Caco-2 (cell line): Measurements from ENCODE around the gene WDR6. TPM values are rescaled to one million over a fixed set of nuclear protein-coding genes. Genes with fewer than 3 reads are reported as not detected.

Experiments
- BruUV-seq: library from RNA; stranded (reverse); fragments of 400-500 nt; replicated peaks from 2 replicates; lab custom pipeline; 2021; lab: Mats Ljungman, UMichigan
- CTCF ChIA-PET: fragments of 300-600 bp; sonication (Branson Sonifier 250); formaldehyde crosslinking; loops from one replicate; lab custom pipeline; 2022; ENCODE audit warnings: antibody characterized with exemption; lab: Charles Lee
- POLR2A ChIA-PET: fragments of 300-600 bp; sonication (Branson Sonifier 250); formaldehyde crosslinking; loops from one replicate; lab custom pipeline; 2022; ENCODE audit warnings: antibody characterized with exemption; lab: Charles Lee
- DNase-seq, 2 experiments: peaks; one replicate each; pipeline versions ENCODE4 v3.0.0 to v3.0.0-alpha.2; 2020 to 2022
- H3K27me3 ChIP-seq: replicated peaks from 2 replicates; pipeline ENCODE4 v1.6.0; 2011; ENCODE audit warnings: low read length; ENCODE audit not compliant: control insufficient read depth, insufficient read depth
- H3K36me3 ChIP-seq: 2 replicates; pipeline ENCODE4 v1.5.1; 2011; ENCODE audit warnings: low read length; ENCODE audit not compliant: control insufficient read depth, insufficient read depth
- H3K4me1 ChIP-seq: fragments of 250-450 bp; sonication (Bioruptor Pico); 2 replicates; pipeline ENCODE4 v1.5.1; 2020; ENCODE audit warnings: mild to moderate bottlenecking
- H3K4me3 ChIP-seq: 2 replicates; pipeline ENCODE4 v1.5.1; 2011; ENCODE audit warnings: low read depth, mild to moderate bottlenecking, control low read depth, low read length
- H3K9me3 ChIP-seq: fragments of 250-450 bp; sonication (Bioruptor Pico); 2 replicates; pipeline ENCODE4 v1.5.1; 2020; ENCODE audit warnings: mild to moderate bottlenecking, moderate library complexity
- H3K27ac Mint-ChIP-seq: one replicate; pipeline ENCODE4 v1.8.0; 2022; ENCODE audit warnings: mixed read lengths; ENCODE audit not compliant: unreplicated experiment
- H3K27me3 Mint-ChIP-seq: one replicate; pipeline ENCODE4 v1.8.0; 2022; ENCODE audit warnings: mixed read lengths; ENCODE audit not compliant: insufficient read depth, unreplicated experiment
- H3K36me3 Mint-ChIP-seq: one replicate; pipeline ENCODE4 v1.8.0; 2022; ENCODE audit warnings: mild to moderate bottlenecking, mixed read lengths; ENCODE audit not compliant: insufficient read depth, unreplicated experiment
- H3K4me1 Mint-ChIP-seq: one replicate; pipeline ENCODE4 v1.8.0; 2022; ENCODE audit warnings: low read depth, mixed read lengths; ENCODE audit not compliant: unreplicated experiment
- H3K4me3 Mint-ChIP-seq: one replicate; pipeline ENCODE4 v1.8.0; 2022; ENCODE audit warnings: mild to moderate bottlenecking, moderate library complexity, mixed read lengths; ENCODE audit not compliant: unreplicated experiment
- H3K9me3 Mint-ChIP-seq: one replicate; pipeline ENCODE4 v1.8.0; 2022; ENCODE audit warnings: mixed read lengths; ENCODE audit not compliant: unreplicated experiment
- CTCF ChIP-seq, 2 experiments: fragments of 200-600 bp in 1 of 2; IDR thresholded peaks; 1 replicate in 1 of 2; 2 replicates in 1 of 2; pipeline versions ENCODE4 v1.5.1 to v1.8.0; 2011 to 2022; ENCODE audit warnings: antibody characterized with exemption in 1 of 2, control low read depth in 1 of 2, inconsistent platforms in 1 of 2, low read depth in 1 of 2, low read length in 1 of 2, mild to moderate bottlenecking in 1 of 2, moderate library complexity in 1 of 2; ENCODE audit not compliant: insufficient read depth in 1 of 2, severe bottlenecking in 1 of 2, unreplicated experiment in 1 of 2
- intact Hi-C: fragments of 100-400 bp; cut with micrococcal nuclease; formaldehyde crosslinking; loops from one replicate; pipeline ENCODE4 v1.10.0; 2022; ENCODE audit not compliant: unreplicated experiment
- total RNA-seq: library from RNA; stranded (reverse); gene quantifications from 2 replicates; pipeline ENCODE4 v1.2.3, GENCODE V29; 2022

WDR6 gene
- total RNA-seq, 1 experiment from 2014 or later: 184 TPM

GRCh38 chr3:49024449-49024848, 17.3 kb downstream of the WDR6 start:
- Mint-ChIP-seq H3K36me3 (peaks cover 88% of the 10 kb centered on the region), H3K4me3 (peak overlapping the region; percentile 88), H3K9me3 (no peaks in the 10 kb centered on the region), H3K4me1 (peaks cover 17% of the 10 kb centered on the region), H3K27me3 (no peaks in the 10 kb centered on the region), H3K27ac (no peak overlapping the region)
- no peaks in the 10 kb centered on the region for H3K27me3 ChIP-seq
- intact Hi-C loops: loop anchor here (10.0 kb wide), 1 partner anchor 130 kb away; no protein-coding TSS in a partner anchor
- POLR2A ChIA-PET: interaction anchor here (1.4 to 4.4 kb wide), 2 partner anchors 17 to 69 kb away, joined by 6 to 92 read pairs; partner anchors contain the start of genes QRICH1 and WDR6
- H3K9me3 ChIP-seq: no peaks in the 10 kb centered on the region
- BruUV-seq: no TSS peak
- no peak overlapping the region for H3K4me3 ChIP-seq
- no peak for DNase-seq
- peaks cover 15% of the 10 kb centered on the region for H3K4me1 ChIP-seq
- no peak for TF ChIP-seq CTCF (IDR thresholded peaks at IDR 0.05; ENCODE audit: insufficient read depth in 1 of 2, low read depth in 1 of 2, low read length in 1 of 2, severe bottlenecking in 1 of 2, unreplicated experiment in 1 of 2)
- CTCF ChIA-PET: interaction anchor here (0.6 kb wide), 1 partner anchor 147 kb away, joined by 3 read pairs; the partner anchor contains the start of gene KLHDC8B
- peaks cover 5% of the 10 kb centered on the region for H3K36me3 ChIP-seq

GRCh38 chr3:49025005-49025792, 18.0 kb downstream of the WDR6 start:
- no peaks in the 10 kb centered on the region for H3K9me3 Mint-ChIP-seq
- ChIA-PET POLR2A (interaction anchor here (1.4 kb wide), 1 partner anchor 69 kb away, joined by 6 read pairs; the partner anchor contains the start of gene QRICH1), CTCF (interaction anchor here (0.6 kb wide), 1 partner anchor 146 kb away, joined by 3 read pairs; the partner anchor contains the start of gene KLHDC8B)
- peaks cover 15% of the 10 kb centered on the region for H3K4me1 ChIP-seq
- no peak for TF ChIP-seq CTCF (IDR thresholded peaks at IDR 0.05; ENCODE audit: insufficient read depth in 1 of 2, low read depth in 1 of 2, low read length in 1 of 2, severe bottlenecking in 1 of 2, unreplicated experiment in 1 of 2)
- intact Hi-C loops: loop anchor here (10.0 kb wide), 1 partner anchor 130 kb away; no protein-coding TSS in a partner anchor
- peaks cover 21% of the 10 kb centered on the region for H3K4me1 Mint-ChIP-seq
- H3K4me3 Mint-ChIP-seq: no peak overlapping the region
- H3K27me3 Mint-ChIP-seq: no peaks in the 10 kb centered on the region
- H3K36me3 Mint-ChIP-seq: peaks cover 89% of the 10 kb centered on the region
- no peak for DNase-seq
- no TSS peak for BruUV-seq
- H3K27ac Mint-ChIP-seq: no peak overlapping the region
- no peak overlapping the region for H3K4me3 ChIP-seq
- no peaks in the 10 kb centered on the region for H3K9me3 ChIP-seq
- H3K27me3 ChIP-seq: no peaks in the 10 kb centered on the region
- peaks cover 5% of the 10 kb centered on the region for H3K36me3 ChIP-seq

- H3K4me3 Mint-ChIP-seq: no peak overlapping the region
- no peaks in the 10 kb centered on the region for H3K27me3 Mint-ChIP-seq
- CTCF ChIA-PET: no interaction called here
- H3K4me1 Mint-ChIP-seq: peaks cover 21% of the 10 kb centered on the region
- no peak for DNase-seq
- H3K36me3 ChIP-seq: peaks cover 5% of the 10 kb centered on the region
- intact Hi-C loops: loop anchor here (10.0 kb wide), 1 partner anchor 129 kb away; no protein-coding TSS in a partner anchor
- no peak overlapping the region for H3K27ac Mint-ChIP-seq
- H3K27me3 ChIP-seq: no peaks in the 10 kb centered on the region
- POLR2A ChIA-PET: interaction anchor here (1.4 kb wide), 1 partner anchor 68 kb away, joined by 6 read pairs; the partner anchor contains the start of gene QRICH1
- BruUV-seq: no TSS peak
- peaks cover 15% of the 10 kb centered on the region for H3K4me1 ChIP-seq
- no peaks in the 10 kb centered on the region for H3K9me3 Mint-ChIP-seq
- H3K9me3 ChIP-seq: no peaks in the 10 kb centered on the region
- TF ChIP-seq CTCF (IDR thresholded peaks at IDR 0.05; ENCODE audit: insufficient read depth in 1 of 2, low read depth in 1 of 2, low read length in 1 of 2, severe bottlenecking in 1 of 2, unreplicated experiment in 1 of 2): no peak
- H3K36me3 Mint-ChIP-seq: peaks cover 89% of the 10 kb centered on the region
- no peak overlapping the region for H3K4me3 ChIP-seq
Observed at GRCh38 chr3:49025793-49026520, 18.8 kb downstream of the WDR6 start.
